Prostate gland (tissue), 2 donors: ENCODE results near the gene DLGAP1. TPM values are rescaled to one million over a fixed set of nuclear protein-coding genes. Genes with fewer than 3 reads are reported as not detected.

Source experiments
- DNase-seq: peaks from one replicate; pipeline ENCODE4 v3.0.0-alpha.2; 2019; ENCODE audit warnings: low spot score
- H3K27ac ChIP-seq, 2 donors: fragments of 200-600 bp; sonication (generic); 2 replicates each; pipeline ENCODE4 v1.5.1; 2017 to 2019
- H3K27me3 ChIP-seq: fragments of 200-600 bp; sonication (generic); replicated peaks from 2 replicates; pipeline ENCODE4 v1.5.1; 2019; ENCODE audit not compliant: insufficient read depth
- H3K36me3 ChIP-seq, 2 donors: fragments of 200-600 bp; sonication (generic); 1 replicate in 1 of 2; 2 replicates in 1 of 2; pipeline versions ENCODE4 v1.5.1 to v1.8.1; 2017 to 2019
- H3K4me1 ChIP-seq: fragments of 200-600 bp; sonication (generic); replicated peaks from 2 replicates; pipeline ENCODE4 v1.5.1; 2019
- H3K4me3 ChIP-seq, 2 donors: fragments of 200-600 bp; sonication (generic); 2 replicates each; pipeline ENCODE4 v1.5.1; 2017 to 2019
- H3K9me3 ChIP-seq: fragments of 200-600 bp; sonication (generic); 2 replicates; pipeline ENCODE4 v1.5.1; 2017
- CTCF ChIP-seq, 4 experiments: fragments of 200-600 bp in 2 of 4; fragments of 450-650 bp in 2 of 4; sonication (generic) in 2 of 4; IDR thresholded peaks; 1 replicate in 3 of 4; 2 replicates in 1 of 4; pipeline ENCODE4 v1.5.1; 2016 to 2019; ENCODE audit warnings: antibody characterized with exemption in 4 of 4, mild to moderate bottlenecking in 2 of 4, moderate library complexity in 2 of 4
- POLR2A ChIP-seq: fragments of 450-650 bp; IDR thresholded peaks from one replicate; pipeline ENCODE4 v1.6.1; 2016; ENCODE audit warnings: antibody characterized with exemption, mild to moderate bottlenecking
- POLR2AphosphoS5 ChIP-seq: sonication (generic); formaldehyde crosslinking; IDR thresholded peaks from one replicate; pipeline ENCODE4 v1.6.1; 2017; ENCODE audit warnings: antibody characterized with exemption
- WGBS: methylation state at CpG from one replicate; pipeline ENCODE4 v1.1.5; 2018; 5-methylcytosine and 5-hydroxymethylcytosine counted together
- intact Hi-C: fragments of 100-400 bp; cut with DNase I; formaldehyde crosslinking; loops from one replicate; pipeline ENCODE4 v1.14.2; 2022
- total RNA-seq, 2 donors: library from RNA; depleted of rRNA; stranded (reverse); fragments of >200 nt; gene quantifications; one replicate each; pipeline ENCODE4 v1.1.0, GENCODE V29; 2016

The DLGAP1 gene
- total RNA-seq, 2 donors from 2014 or later: 42.2 to 66.7 TPM

- peak; percentile 23 for DNase-seq
- TF ChIP-seq POLR2AphosphoS5 (peak; percentile 66), CTCF (IDR thresholded peaks at IDR 0.05) (peak in 2 of 4 experiments; percentile 32 to 46), POLR2A (no peak)
- peaks cover 4% of the 10 kb centered on the region for H3K4me1 ChIP-seq
- H3K27ac ChIP-seq: peak overlapping the region; percentile 56 to 73
- no peaks in the 10 kb centered on the region for H3K27me3 ChIP-seq
- no peak overlapping the region for H3K4me3 ChIP-seq
- WGBS: 10% methylated on average over 1 of the region's 1 CpG
- intact Hi-C loops: loop anchor here (2.0 kb wide), 1 partner anchor 221 kb away; no protein-coding TSS in a partner anchor
- H3K9me3 ChIP-seq: no peaks in the 10 kb centered on the region
- no peaks in the 10 kb centered on the region for H3K36me3 ChIP-seq
Observed at GRCh38 chr18:3773303-3773702, 681.8 kb downstream of the DLGAP1 start.

GRCh38 chr18:3771121-3771971 lies 683.8 kb downstream of the DLGAP1 start:
- H3K4me1 ChIP-seq: peaks cover 4% of the 10 kb centered on the region
- H3K9me3 ChIP-seq: no peaks in the 10 kb centered on the region
- peak overlapping the region; percentile 73 for H3K27ac ChIP-seq
- intact Hi-C loops: loop anchor here (2.0 kb wide), 2 partner anchors 69 to 99 kb away; no protein-coding TSS in a partner anchor
- H3K27me3 ChIP-seq: no peaks in the 10 kb centered on the region
- peak; percentile 88 for DNase-seq
- 3% methylated on average over 36 of the region's 40 CpGs for WGBS
- H3K36me3 ChIP-seq: no peaks in the 10 kb centered on the region
- TF ChIP-seq CTCF (IDR thresholded peaks at IDR 0.05) (peak; percentile 88 to 98 (median 96)), POLR2AphosphoS5 (peak; percentile 83), POLR2A (no peak)
- H3K4me3 ChIP-seq: peak overlapping the region; percentile 14 to 17

- 89% methylated on average over 4 of the region's 4 CpGs for WGBS
- H3K9me3 ChIP-seq: no peaks in the 10 kb centered on the region
- no peak overlapping the region for H3K4me3 ChIP-seq
- no peaks in the 10 kb centered on the region for H3K4me1 ChIP-seq
- H3K36me3 ChIP-seq: no peaks in the 10 kb centered on the region
- H3K27me3 ChIP-seq: no peaks in the 10 kb centered on the region
- TF ChIP-seq POLR2A (no peak), CTCF (IDR thresholded peaks at IDR 0.05) (no peak), POLR2AphosphoS5 (no peak)
- DNase-seq: no peak
- H3K27ac ChIP-seq: no peak overlapping the region
- intact Hi-C loops: no loop called here
Observed at GRCh38 chr18:3761266-3761665, 693.8 kb downstream of the DLGAP1 start.

GRCh38 chr18:3760741-3761140 lies 694.4 kb downstream of the DLGAP1 start:
- Histone ChIP-seq H3K27me3 (no peaks in the 10 kb centered on the region), H3K9me3 (no peaks in the 10 kb centered on the region), H3K36me3 (no peaks in the 10 kb centered on the region), H3K4me3 (no peak overlapping the region), H3K27ac (no peak overlapping the region), H3K4me1 (no peaks in the 10 kb centered on the region)
- 76% methylated on average over 7 of the region's 7 CpGs for WGBS
- DNase-seq: no peak
- no peak for TF ChIP-seq POLR2AphosphoS5
- TF ChIP-seq CTCF (IDR thresholded peaks at IDR 0.05): no peak
- TF ChIP-seq POLR2A: no peak
- intact Hi-C loops: no loop called here

- no peak for DNase-seq
- H3K36me3 ChIP-seq: no peaks in the 10 kb centered on the region
- H3K27ac ChIP-seq: no peak overlapping the region
- H3K4me3 ChIP-seq: no peak overlapping the region
- no peaks in the 10 kb centered on the region for H3K4me1 ChIP-seq
- intact Hi-C loops: no loop called here
- TF ChIP-seq POLR2AphosphoS5 (no peak), CTCF (IDR thresholded peaks at IDR 0.05) (no peak), POLR2A (no peak)
- 76% methylated on average over 2 of the region's 2 CpGs for WGBS
- no peaks in the 10 kb centered on the region for H3K27me3 ChIP-seq
- no peaks in the 10 kb centered on the region for H3K9me3 ChIP-seq
Observed at GRCh38 chr18:3759099-3759498, 696.0 kb downstream of the DLGAP1 start.
